Activated T-cell treated with anti-CD3 and anti-CD28 coated beads for 1 hour (primary cell): Measurements from ENCODE around the gene MAGI2.
"Not testable (repeated sequence)": the region's sequence is repeated elsewhere in the genome, so short reads cannot be mapped to it uniquely, and the experiment has no call there.

ENCODE experiments used
- DNase-seq: peaks from one replicate; pipeline ENCODE4 v3.0.0-alpha.2; 2020; ENCODE audit warnings: low read depth

The MAGI2 gene

DNA sequence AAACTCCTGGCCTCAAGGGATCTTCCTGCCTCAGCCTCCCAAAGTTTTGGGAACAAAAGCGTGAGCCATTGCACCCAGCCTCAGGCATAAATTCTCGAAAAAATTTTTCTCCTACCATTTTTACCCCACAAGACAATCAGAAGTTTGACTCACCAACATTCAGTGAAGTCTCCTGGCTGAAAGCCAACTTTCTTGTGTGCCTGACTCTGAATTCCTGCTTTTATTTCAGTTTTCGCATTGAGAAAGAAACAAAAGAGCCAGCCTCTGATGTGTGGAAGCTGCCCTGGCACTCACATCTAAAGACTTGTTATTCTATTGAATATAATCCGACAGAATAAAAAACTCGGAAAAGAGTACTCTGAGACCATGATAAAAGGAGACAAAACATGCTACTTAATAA lies 402.9 kb downstream of the MAGI2 start:
- DNase-seq = no peak

DNA sequence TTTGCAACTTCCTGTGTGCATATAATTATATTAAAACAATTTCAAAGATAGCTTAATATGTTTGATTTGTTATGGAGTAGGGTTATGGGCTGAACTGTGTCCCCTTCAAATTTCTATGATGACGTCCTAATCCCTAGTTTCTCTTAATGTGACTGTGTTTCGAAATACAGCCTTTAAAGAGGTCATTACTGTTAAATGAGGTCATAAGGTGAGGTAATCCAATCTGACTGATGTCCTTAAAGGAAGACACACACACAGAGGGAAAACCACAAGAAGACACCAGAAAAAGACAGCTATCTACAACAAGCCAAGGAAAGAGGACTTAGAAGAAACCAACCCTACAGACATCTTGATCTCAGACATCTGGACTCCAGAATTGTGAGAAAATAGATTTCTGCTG lies 407.4 kb downstream of the MAGI2 start:
- DNase-seq = no peak

DNA sequence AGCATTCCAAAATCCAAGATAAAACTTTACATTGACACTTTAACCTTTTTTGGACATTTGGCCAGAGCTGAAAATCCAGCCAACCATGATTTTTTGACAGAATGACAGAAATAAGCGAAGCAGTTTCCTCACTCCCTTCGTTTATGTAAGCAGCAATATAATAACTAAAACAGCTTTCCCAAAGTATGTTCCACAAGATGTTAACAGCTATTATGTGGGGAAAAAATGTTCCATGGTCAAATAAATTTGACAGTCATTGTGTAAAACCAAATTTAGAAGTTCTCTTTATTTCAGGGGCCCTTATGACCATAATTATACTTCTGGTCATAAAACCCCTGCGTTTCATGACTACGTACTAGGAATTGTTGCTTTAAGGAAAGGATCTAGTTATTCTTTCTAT lies 416.5 kb downstream of the MAGI2 start:
- DNase-seq = no peak

DNA sequence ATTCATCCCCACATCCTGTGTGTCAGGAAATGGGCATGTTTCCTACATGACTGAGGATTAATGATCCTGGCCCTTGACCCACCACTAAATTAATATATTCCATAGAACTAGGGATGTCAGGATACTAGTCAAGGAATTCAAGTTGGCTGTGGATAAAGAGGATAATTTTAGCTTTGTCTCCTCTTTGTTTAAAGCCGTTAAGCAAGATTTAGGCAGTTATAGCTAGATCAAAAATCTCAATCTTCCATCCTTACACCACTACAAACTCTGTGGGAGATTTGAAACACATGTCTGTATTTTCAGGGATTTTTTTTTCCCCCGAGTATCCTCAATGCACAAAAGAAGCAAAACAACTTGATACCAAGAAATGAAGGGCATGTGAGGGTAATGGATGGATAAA lies 417.1 kb downstream of the MAGI2 start:
- DNase-seq = no peak

- no peak for DNase-seq
Observed at GRCh38 chr7:79035858-79036257, 417.6 kb downstream of the MAGI2 start.

DNA sequence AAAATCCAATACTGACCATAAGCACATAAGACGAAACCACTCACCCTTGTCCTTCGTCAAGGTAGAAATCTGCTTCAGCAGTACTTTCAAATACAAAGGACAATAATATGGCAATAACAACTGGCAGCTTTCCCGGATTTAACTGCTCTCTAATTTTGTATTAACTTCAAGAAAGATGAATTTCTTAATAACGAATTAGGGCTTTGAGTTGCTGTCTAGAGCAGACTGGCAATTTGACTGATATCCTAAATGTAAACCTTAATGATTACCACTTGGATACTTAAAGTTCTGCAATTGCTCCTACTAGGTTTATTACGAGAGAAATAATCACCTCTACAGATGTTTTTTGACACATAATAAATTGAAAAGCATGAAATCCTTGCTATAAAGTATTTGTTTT lies 418.7 kb downstream of the MAGI2 start:
- DNase-seq = no peak

DNA sequence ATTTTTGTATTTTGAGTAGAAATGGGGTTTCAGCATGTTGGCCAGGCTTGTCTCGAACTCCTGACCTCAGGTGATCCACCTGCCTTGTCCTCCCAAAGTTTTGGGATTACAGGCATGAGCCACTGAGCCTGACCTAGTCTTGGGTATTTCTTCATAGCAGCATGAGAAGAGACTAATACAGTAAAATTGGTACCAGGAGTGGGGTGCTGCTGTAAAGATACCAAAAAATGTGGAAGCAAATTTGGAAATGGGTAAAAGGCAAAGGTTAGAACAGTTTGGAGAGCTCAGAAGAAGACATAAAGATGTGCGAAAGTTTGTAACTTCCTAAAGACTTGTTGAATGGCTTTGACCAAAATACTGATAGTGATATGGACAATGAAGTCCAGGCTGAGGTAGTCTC lies 433.8 kb downstream of the MAGI2 start:
- DNase-seq = not testable (repeated sequence)

DNA sequence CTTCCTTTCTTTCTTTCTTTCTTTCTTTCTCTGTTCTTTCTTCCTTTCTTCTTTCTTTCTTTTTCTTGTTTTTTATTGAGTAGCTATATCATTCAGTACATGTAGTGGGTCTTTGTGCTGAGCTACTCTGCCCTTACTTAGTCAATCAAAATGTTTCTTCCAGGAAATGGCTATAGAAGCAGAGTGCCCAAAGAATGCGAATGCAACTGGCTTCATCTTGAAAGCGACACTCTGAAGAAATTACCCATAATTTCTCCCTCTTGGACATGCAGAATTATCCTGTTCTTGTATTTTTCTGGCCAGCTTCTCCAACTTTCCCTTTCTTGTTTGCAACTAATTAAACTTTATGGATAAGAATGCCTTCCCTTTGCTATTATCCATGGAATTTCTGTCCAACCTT lies 441.5 kb downstream of the MAGI2 start:
- DNase-seq = no peak

GRCh38 chr7:79009647-79010046 lies 443.8 kb downstream of the MAGI2 start:
- DNase-seq = no peak

DNA sequence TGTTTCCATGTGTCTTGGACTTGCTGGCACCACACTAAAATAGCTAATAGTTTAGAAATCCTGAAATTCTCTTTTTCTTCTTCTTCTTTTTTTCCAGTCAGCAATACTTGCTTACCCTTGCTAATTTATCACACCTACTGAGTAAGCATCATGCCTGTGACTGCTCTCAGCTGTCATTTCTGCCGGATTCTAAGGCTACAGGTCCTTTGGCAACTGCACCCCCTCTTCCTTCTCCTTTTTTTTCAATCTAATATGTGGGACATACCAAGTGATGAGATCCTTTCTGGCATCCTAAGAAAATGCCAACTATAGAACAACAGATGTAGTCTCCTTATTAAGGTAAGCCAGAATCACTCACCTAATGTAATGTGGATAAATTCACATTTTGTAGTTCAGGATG lies 444.7 kb downstream of the MAGI2 start:
- no peak for DNase-seq

DNA sequence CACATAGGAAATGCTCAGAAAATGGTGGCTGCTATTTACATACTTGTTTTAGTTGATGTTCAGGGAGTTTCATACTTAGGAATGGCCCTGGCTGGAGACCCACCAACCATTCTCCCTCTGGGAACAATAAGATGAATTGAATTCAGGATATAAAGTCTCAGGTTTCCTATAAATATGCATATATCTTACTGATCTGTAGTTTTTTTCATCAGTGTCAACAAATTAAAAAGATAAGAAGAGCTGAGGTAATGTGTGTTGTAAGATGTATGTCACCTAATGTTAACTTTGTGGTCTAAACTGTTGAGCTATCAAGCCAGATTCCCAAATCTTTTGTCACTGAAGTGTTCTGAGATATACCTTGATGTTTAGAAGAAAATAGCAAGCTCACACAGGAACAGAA lies 457.5 kb downstream of the MAGI2 start:
- DNase-seq = no peak

GRCh38 chr7:78993341-78993740 lies 460.1 kb downstream of the MAGI2 start:
- no peak for DNase-seq

DNA sequence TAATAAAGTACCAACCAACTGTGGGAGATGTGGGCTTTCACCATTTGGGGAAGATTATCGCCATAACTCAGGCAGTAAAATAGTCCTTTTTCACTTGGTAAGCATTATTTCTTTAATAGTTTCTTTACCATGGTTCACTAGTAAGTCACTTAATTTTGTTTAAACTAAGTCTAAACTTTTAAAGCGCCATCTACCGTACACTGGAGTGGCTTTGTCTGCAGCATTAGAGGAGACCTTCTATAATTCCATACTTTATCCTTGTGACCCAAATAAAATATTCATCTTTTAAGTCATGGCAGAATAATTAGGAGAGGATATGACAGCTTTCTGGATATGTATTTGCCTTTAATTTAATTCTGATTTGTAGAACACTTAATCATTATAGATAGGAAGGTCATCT lies 468.0 kb downstream of the MAGI2 start:
- no peak for DNase-seq

DNA sequence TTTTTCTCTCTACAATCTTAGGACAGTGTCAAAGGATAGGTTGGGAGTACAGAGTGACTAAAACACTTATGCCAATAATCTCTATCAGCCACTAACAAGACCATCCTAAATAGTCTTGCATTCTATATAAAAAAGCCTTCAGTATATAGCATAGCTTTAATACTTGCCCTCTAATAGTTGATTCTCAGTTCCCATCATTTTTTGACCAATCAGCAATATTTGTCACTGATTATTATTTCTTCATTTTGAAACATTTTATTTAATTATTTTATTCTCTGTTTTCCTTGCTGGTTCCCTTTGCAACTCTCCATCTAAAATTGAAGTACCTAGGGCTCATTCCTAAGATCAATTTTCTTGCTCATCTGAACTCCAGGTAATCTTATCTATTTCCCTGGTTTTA lies 470.0 kb downstream of the MAGI2 start:
- no peak for DNase-seq

- no peak for DNase-seq
Observed at GRCh38 chr7:78970440-78970916, 483.0 kb downstream of the MAGI2 start.

DNA sequence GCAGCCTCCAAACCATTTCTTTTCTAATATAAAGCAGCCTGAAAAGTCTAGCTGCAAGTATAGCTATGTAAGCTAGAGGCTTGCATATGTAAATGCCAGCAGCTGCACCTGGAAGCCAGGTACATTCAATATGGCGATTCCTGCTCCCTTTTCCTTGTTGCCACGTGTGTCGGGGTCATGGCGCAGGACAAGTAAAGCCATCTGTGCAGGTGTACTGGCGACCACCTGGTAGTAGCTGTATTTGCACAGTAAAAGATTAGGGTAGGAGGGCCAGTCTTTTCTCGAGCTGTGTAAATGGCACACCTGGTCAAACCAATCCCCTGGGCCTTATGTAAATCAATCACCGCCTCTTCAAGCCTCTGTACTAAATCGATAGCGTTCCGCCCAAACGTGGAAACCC lies 484.5 kb downstream of the MAGI2 start:
- DNase-seq = no peak

GRCh38 chr7:78967561-78967960 lies 485.9 kb downstream of the MAGI2 start:
- DNase-seq = not testable (repeated sequence)

GRCh38 chr7:78967046-78967445 lies 486.4 kb downstream of the MAGI2 start:
- no peak for DNase-seq

GRCh38 chr7:78959477-78959876 lies 494.0 kb downstream of the MAGI2 start:
- DNase-seq = no peak

- DNase-seq = no peak
Observed at GRCh38 chr7:78955329-78955728, 498.1 kb downstream of the MAGI2 start.

DNA sequence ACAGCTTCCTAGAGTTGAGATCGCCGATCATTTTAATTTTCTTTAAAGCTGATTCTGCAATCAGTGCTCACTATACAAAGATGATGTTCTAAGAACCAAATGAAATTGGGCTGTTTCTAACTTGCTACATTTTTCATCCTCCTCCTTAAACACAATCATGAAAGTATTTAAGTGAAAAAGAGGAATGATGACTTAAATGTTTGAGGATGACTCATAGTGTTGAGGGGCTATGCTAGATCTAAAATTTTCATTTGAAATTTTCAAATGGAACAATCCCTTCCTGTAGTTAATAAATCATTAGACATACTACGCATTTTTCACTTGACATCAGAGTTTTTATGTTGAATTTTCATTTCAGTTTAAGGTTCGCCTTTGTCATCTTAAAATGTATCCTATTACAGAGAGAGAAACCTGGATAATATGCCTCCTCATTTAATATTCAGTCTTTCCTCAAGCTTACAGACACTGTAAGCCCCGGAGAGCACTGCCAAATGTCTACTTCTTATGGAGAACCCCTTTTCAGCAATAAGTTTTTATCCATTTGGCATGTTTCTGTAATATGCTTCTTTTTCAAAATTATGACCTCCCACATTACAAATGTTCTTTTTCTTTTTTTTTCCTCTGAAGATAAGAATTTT lies 499.6 kb downstream of the MAGI2 start:
- DNase-seq = no peak

- DNase-seq = no peak
Observed at GRCh38 chr7:78953090-78953489, 500.4 kb downstream of the MAGI2 start.

DNA sequence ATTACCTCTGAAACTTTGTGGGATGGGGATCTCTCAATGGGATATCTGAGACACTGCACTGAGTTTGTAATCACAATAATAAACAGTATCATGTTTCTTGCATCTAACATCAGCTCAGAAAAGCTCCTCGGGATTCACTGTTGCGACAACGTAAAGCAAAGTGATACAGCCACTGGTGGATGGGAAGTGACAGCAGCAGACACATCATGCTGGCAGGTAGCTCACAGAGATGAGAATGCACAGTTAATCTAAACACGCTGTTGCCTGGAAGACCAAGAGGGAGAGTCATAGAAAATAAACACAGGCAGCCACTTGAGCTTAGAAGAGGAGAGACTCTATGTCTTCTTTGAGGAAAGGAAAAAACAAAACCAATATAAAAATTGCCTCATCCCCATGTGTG lies 513.8 kb downstream of the MAGI2 start:
- no peak for DNase-seq

- no peak for DNase-seq
Observed at GRCh38 chr7:78924581-78924980, 528.9 kb downstream of the MAGI2 start.

GRCh38 chr7:78912781-78913180 lies 540.7 kb downstream of the MAGI2 start:
- no peak for DNase-seq
